Natural killer cell (primary cell): ENCODE measurements around the gene FGF4. TPM values are rescaled to one million over a fixed set of nuclear protein-coding genes. Genes with fewer than 3 reads are reported as not detected.

Experiments
- ATAC-seq, 3 donors: fragments of 150-1000 bp in 2 of 3; fragments of 200-7000 bp in 1 of 3; cut with Tn5 transposase; 1 replicate in 1 of 3; 2 replicates in 2 of 3; pipeline ENCODE4 v1.10.0; 2021; ENCODE audit warnings: mild to moderate bottlenecking in 2 of 3, moderate library complexity in 2 of 3
- DNase-seq, 2 donors: peaks; one replicate each; pipeline versions ENCODE4 v3.0.0 to v3.0.0-alpha.2; 2013 to 2021; ENCODE audit warnings: mixed read lengths in 1 of 2
- H3K27ac ChIP-seq: one replicate; pipeline ENCODE4 v1.5.1; 2013; ENCODE audit warnings: mild to moderate bottlenecking, low read length
- H3K27me3 ChIP-seq: one replicate; pipeline ENCODE4 v1.6.1; 2013; ENCODE audit warnings: low read length; ENCODE audit not compliant: control insufficient read depth, insufficient read depth
- H3K36me3 ChIP-seq: one replicate; pipeline ENCODE4 v1.6.1; 2013; ENCODE audit warnings: low read length; ENCODE audit not compliant: control insufficient read depth, insufficient read depth
- H3K4me1 ChIP-seq: one replicate; pipeline ENCODE4 v1.6.1; 2013; ENCODE audit warnings: low read length; ENCODE audit not compliant: control insufficient read depth, insufficient read depth
- H3K4me3 ChIP-seq: one replicate; pipeline ENCODE4 v1.5.1; 2013; ENCODE audit warnings: low read length
- H3K9me3 ChIP-seq: one replicate; pipeline ENCODE4 v1.6.1; 2013; ENCODE audit warnings: low read length; ENCODE audit not compliant: control insufficient read depth, insufficient read depth
- H3K27ac Mint-ChIP-seq, 2 donors: one replicate each; pipeline ENCODE4 v1.8.0; 2022; ENCODE audit warnings: mild to moderate bottlenecking in 2 of 2, mixed read lengths in 2 of 2, moderate library complexity in 1 of 2
- H3K27me3 Mint-ChIP-seq, 2 donors: one replicate each; pipeline ENCODE4 v1.8.0; 2022; ENCODE audit warnings: low read depth in 2 of 2, mixed read lengths in 2 of 2
- H3K36me3 Mint-ChIP-seq: one replicate; pipeline ENCODE4 v1.8.0; 2022; ENCODE audit warnings: mixed read lengths
- H3K4me1 Mint-ChIP-seq, 2 donors: one replicate each; pipeline ENCODE4 v1.8.0; 2022; ENCODE audit warnings: mixed read lengths in 2 of 2
- H3K4me3 Mint-ChIP-seq: one replicate; pipeline ENCODE4 v1.8.0; 2022; ENCODE audit warnings: mild to moderate bottlenecking, moderate library complexity, mixed read lengths
- H3K9me3 Mint-ChIP-seq, 2 donors: one replicate each; pipeline ENCODE4 v1.8.0; 2022; ENCODE audit warnings: mixed read lengths in 2 of 2
- whole genome bisulfite sequencing: methylation state at CpG from one replicate; pipeline ENCODE4 v1.1.7; 2013; ENCODE audit warnings: missing lambda C conversion rate; ENCODE audit not compliant: insufficient coverage; 5-methylcytosine and 5-hydroxymethylcytosine counted together
- intact Hi-C: fragments of 100-400 bp; cut with micrococcal nuclease; formaldehyde crosslinking; loops from one replicate; pipeline ENCODE4 v1.14.2; 2022
- total RNA-seq, 4 donors: library from RNA; stranded (reverse); fragments of 120-200 nt in 1 of 4; gene quantifications; one replicate each; pipeline versions ENCODE4 v1.2.3 to v1.2.4, GENCODE V29; 2013 to 2022
- TF ChIP-seq, protein P1 (sequence below): fragments of 200-600 bp; IDR thresholded peaks from one replicate; pipeline ENCODE4 v1.8.0; 2022; ENCODE audit warnings: antibody characterized with exemption

FGF4 gene
- total RNA-seq, 3 donors from 2014 or later (not counting 1 experiment from before 2014, with no cell fraction given), result not detected

DNA sequence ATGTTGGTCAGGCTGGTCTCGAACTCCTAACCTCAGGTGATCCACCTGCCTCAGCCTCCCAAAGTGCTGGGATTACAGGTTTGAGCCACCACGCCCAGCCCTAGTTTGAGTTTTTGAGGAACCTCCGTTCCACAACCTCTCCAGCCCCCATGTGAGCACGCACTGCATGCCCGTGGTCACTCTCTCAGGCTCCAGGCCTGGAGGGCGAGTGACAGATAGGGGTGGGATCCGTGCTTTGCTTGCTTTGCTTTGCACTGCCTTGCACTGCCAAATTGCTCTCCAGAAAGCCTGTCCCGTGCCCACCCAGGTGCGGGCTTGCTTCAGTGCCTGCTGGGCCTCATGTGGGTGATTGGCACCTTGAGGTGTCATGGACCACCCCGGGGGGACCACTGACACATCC, 29.9 kb downstream of the FGF4 start:
- Histone ChIP-seq H3K4me1 (no peaks in the 10 kb centered on the region), H3K4me3 (no peak overlapping the region), H3K27ac (no peak overlapping the region), H3K36me3 (no peaks in the 10 kb centered on the region), H3K27me3 (no peaks in the 10 kb centered on the region), H3K9me3 (no peaks in the 10 kb centered on the region)
- 82% methylated on average over 10 of the region's 10 CpGs for WGBS
- no peaks in the 10 kb centered on the region for H3K36me3 Mint-ChIP-seq
- TF ChIP-seq, protein P1, sequence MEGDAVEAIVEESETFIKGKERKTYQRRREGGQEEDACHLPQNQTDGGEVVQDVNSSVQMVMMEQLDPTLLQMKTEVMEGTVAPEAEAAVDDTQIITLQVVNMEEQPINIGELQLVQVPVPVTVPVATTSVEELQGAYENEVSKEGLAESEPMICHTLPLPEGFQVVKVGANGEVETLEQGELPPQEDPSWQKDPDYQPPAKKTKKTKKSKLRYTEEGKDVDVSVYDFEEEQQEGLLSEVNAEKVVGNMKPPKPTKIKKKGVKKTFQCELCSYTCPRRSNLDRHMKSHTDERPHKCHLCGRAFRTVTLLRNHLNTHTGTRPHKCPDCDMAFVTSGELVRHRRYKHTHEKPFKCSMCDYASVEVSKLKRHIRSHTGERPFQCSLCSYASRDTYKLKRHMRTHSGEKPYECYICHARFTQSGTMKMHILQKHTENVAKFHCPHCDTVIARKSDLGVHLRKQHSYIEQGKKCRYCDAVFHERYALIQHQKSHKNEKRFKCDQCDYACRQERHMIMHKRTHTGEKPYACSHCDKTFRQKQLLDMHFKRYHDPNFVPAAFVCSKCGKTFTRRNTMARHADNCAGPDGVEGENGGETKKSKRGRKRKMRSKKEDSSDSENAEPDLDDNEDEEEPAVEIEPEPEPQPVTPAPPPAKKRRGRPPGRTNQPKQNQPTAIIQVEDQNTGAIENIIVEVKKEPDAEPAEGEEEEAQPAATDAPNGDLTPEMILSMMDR, result no peak
- ATAC-seq, result no peak
- H3K9me3 Mint-ChIP-seq, result no peaks in the 10 kb centered on the region
- no peak overlapping the region for H3K27ac Mint-ChIP-seq
- no peak for DNase-seq
- intact Hi-C loops, result no loop called here
- H3K4me3 Mint-ChIP-seq, result no peak overlapping the region
- H3K27me3 Mint-ChIP-seq, result peaks cover 0 to 7% of the 10 kb centered on the region in 2 donors
- H3K4me1 Mint-ChIP-seq, result no peaks in the 10 kb centered on the region

DNA sequence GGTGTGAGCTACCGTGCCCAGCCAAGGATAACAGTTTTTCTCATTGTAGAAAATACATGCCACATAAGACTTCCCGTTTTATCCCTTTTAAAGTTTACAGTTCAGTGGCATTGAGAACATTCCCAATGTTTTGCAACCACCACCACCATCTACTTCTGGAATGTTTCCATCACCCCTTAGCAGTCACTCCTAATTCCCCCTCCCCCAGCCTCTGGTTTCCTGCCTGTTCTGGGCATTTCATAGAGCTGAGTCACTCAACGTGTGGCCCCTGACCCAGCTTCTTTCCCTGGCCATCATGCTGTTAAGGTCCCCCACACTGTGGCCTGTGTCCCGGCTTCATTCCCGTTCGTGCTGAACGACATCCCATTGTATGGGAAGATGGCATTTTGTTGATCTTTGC, 30.7 kb downstream of the FGF4 start:
- H3K27ac Mint-ChIP-seq, result no peak overlapping the region

DNA sequence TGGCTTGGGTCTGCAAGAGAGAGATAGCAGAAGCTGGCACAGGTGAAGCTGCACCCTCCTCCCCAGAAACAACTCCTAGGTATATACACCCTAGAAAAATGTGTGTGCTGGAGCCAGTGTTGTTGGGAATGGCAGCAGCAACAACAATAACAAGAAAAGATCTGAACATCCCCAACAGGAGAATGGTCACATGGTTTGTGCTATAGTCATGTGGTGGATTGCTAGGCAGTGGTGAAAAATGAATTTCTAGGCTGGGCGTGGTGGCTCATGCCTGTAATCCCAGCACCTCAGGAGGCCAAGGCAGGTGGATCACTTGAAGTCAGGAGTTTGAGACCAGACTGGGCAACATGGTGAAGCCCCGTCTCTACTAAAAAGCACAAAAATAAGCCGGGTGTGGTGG, 40.3 kb downstream of the FGF4 start:
- H3K27me3 Mint-ChIP-seq, result peaks cover 9 to 21% of the 10 kb centered on the region in 2 donors
- no peaks in the 10 kb centered on the region for H3K36me3 Mint-ChIP-seq
- peaks cover 2% of the 10 kb centered on the region for H3K27me3 ChIP-seq
- peaks cover 4% of the 10 kb centered on the region for H3K9me3 ChIP-seq
- H3K36me3 ChIP-seq, result no peaks in the 10 kb centered on the region
- 89% methylated on average over 3 of the region's 3 CpGs for WGBS
- H3K27ac ChIP-seq, result no peak overlapping the region
- DNase-seq, result no peak
- H3K9me3 Mint-ChIP-seq, result peaks cover 0 to 2% of the 10 kb centered on the region in 2 donors
- no peaks in the 10 kb centered on the region for H3K4me1 ChIP-seq
- no peak overlapping the region for H3K4me3 ChIP-seq
- no peak overlapping the region for H3K27ac Mint-ChIP-seq
- intact Hi-C loops, result no loop called here
- H3K4me3 Mint-ChIP-seq, result no peak overlapping the region
- H3K4me1 Mint-ChIP-seq, result no peaks in the 10 kb centered on the region
- TF ChIP-seq, protein P1, result no peak
- no peak for ATAC-seq

More for the DNA sequence above, 30.7 kb downstream of the FGF4 start:
- H3K27ac ChIP-seq, result no peak overlapping the region
- TF ChIP-seq, protein P1, result no peak
- ATAC-seq, result no peak
- H3K4me3 ChIP-seq, result no peak overlapping the region
- H3K9me3 Mint-ChIP-seq, result peaks cover 0 to 1% of the 10 kb centered on the region in 2 donors
- peaks cover 0 to 7% of the 10 kb centered on the region in 2 donors for H3K27me3 Mint-ChIP-seq
- H3K4me1 ChIP-seq, result no peaks in the 10 kb centered on the region
- intact Hi-C loops, result no loop called here
- H3K36me3 Mint-ChIP-seq, result no peaks in the 10 kb centered on the region
- no peaks in the 10 kb centered on the region for H3K36me3 ChIP-seq
- WGBS, result 71% methylated on average over 7 of the region's 7 CpGs
- no peak for DNase-seq
- no peaks in the 10 kb centered on the region for H3K4me1 Mint-ChIP-seq
- H3K9me3 ChIP-seq, result no peaks in the 10 kb centered on the region
- no peaks in the 10 kb centered on the region for H3K27me3 ChIP-seq
- no peak overlapping the region for H3K4me3 Mint-ChIP-seq

DNA sequence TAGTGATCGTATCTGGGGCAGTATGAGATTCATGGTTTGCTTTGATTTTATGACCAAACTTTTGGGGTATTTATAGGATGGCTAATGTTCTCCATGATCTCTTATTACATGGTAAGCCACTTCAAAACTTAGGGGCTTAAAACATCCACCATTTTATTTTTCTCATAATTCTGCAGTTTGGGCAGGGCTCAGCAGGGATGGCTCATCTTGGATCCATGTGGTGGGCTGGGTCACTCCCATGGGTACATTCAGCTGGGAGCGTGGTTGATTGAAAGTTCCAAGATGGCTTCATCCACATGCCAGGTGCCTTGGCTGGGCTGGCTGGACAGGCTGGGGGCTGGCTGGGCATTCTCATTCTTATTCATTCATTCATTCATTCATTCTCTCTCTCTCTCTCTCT, 40.8 kb downstream of the FGF4 start:
- ATAC-seq (no peak), DNase-seq (no peak)
- no peaks in the 10 kb centered on the region for H3K36me3 Mint-ChIP-seq
- H3K9me3 Mint-ChIP-seq, result peaks cover 0 to under 1% of the 10 kb centered on the region in 2 donors
- TF ChIP-seq, protein P1, result no peak
- WGBS, result 94% methylated on average over 2 of the region's 2 CpGs
- peaks cover 9 to 25% of the 10 kb centered on the region in 2 donors for H3K27me3 Mint-ChIP-seq
- Histone ChIP-seq H3K4me3 (no peak overlapping the region), H3K27ac (no peak overlapping the region), H3K36me3 (no peaks in the 10 kb centered on the region), H3K4me1 (no peaks in the 10 kb centered on the region), H3K27me3 (peaks cover 2% of the 10 kb centered on the region), H3K9me3 (peaks cover 4% of the 10 kb centered on the region)
- intact Hi-C loops, result no loop called here
- H3K4me3 Mint-ChIP-seq, result no peak overlapping the region
- no peak overlapping the region for H3K27ac Mint-ChIP-seq
- no peaks in the 10 kb centered on the region for H3K4me1 Mint-ChIP-seq
